T-helper 1 cell treated with Interleukin-12 subunit alpha and Interleukin-12 subunit beta and Interleukin-4 antibody, amounts not matched to agents 30 ng/mL and 1 ng/mL, for 36 hours (primary cell): ENCODE measurements around the gene DSC3. TPM values are rescaled to one million over a fixed set of nuclear protein-coding genes. Genes with fewer than 3 reads are reported as not detected.
"Not testable (repeated sequence)": the region's sequence is repeated elsewhere in the genome, so short reads cannot be mapped to it uniquely, and the experiment has no call there.

Source experiments
- intact Hi-C: fragments of 100-400 bp; cut with micrococcal nuclease; formaldehyde crosslinking; loops from one replicate; pipeline ENCODE4 v1.15.1; 2024
- total RNA-seq: library from RNA; stranded (reverse); gene quantifications from 2 replicates; pipeline ENCODE4 v1.2.3, GENCODE V29; 2022

The DSC3 gene
- total RNA-seq, 1 donor from 2014 or later, result not detected

GRCh38 chr18:31041271-31042083, 1.1 kb downstream of the DSC3 start:
- intact Hi-C loops, result no loop called here

GRCh38 chr18:31040686-31041270, 1.8 kb downstream of the DSC3 start:
- intact Hi-C loops, result no loop called here

- intact Hi-C loops, result no loop called here
These were observed 3.1 kb downstream of the DSC3 start for GRCh38 chr18:31039426-31039825.

GRCh38 chr18:31037686-31038085, 4.9 kb downstream of the DSC3 start:
- intact Hi-C loops, result not testable (repeated sequence)

GRCh38 chr18:31034541-31034940, 8.0 kb downstream of the DSC3 start:
- intact Hi-C loops, result no loop called here

GRCh38 chr18:31030574-31031278, 11.8 kb downstream of the DSC3 start:
- intact Hi-C loops, result no loop called here

GRCh38 chr18:31015715-31016434, 26.7 kb downstream of the DSC3 start:
- intact Hi-C loops, result no loop called here

GRCh38 chr18:31011455-31011854, 31.1 kb downstream of the DSC3 start:
- intact Hi-C loops, result not testable (repeated sequence)

GRCh38 chr18:31010601-31011000, 31.9 kb downstream of the DSC3 start:
- intact Hi-C loops, result no loop called here

- intact Hi-C loops, result no loop called here
These were observed 42.5 kb downstream of the DSC3 start for GRCh38 chr18:30999887-31000628.

- intact Hi-C loops, result no loop called here
These were observed 43.4 kb downstream of the DSC3 start for GRCh38 chr18:30999186-30999585.

- intact Hi-C loops, result no loop called here
These were observed 45.3 kb downstream of the DSC3 start for GRCh38 chr18:30997223-30997622.

GRCh38 chr18:30992231-30992630, 50.3 kb downstream of the DSC3 start:
- intact Hi-C loops, result no loop called here

GRCh38 chr18:30991397-30991796, 51.1 kb downstream of the DSC3 start:
- intact Hi-C loops, result no loop called here

GRCh38 chr18:30989141-30989540, 53.4 kb downstream of the DSC3 start:
- intact Hi-C loops, result no loop called here

GRCh38 chr18:30988440-30988839, 54.1 kb downstream of the DSC3 start:
- intact Hi-C loops, result no loop called here

- intact Hi-C loops, result no loop called here
These were observed 54.9 kb downstream of the DSC3 start for GRCh38 chr18:30987467-30988241.

- intact Hi-C loops, result no loop called here
These were observed 56.8 kb downstream of the DSC3 start for GRCh38 chr18:30985753-30986152.

- intact Hi-C loops, result no loop called here
These were observed 60.1 kb downstream of the DSC3 start for GRCh38 chr18:30982285-30982992.

- intact Hi-C loops, result not testable (repeated sequence)
These were observed 64.5 kb downstream of the DSC3 start for GRCh38 chr18:30978091-30978490.
